Bone marrow (tissue), 2 donors: ENCODE measurements around the gene ATP11A.
"Not testable (repeated sequence)": the region's sequence is repeated elsewhere in the genome, so short reads cannot be mapped to it uniquely, and the experiment has no call there.

Source experiments
- DNase-seq, 2 donors: peaks; one replicate each; lab custom pipeline; 2025; lab: John Stamatoyannopoulos, UW

ATP11A gene

DNA sequence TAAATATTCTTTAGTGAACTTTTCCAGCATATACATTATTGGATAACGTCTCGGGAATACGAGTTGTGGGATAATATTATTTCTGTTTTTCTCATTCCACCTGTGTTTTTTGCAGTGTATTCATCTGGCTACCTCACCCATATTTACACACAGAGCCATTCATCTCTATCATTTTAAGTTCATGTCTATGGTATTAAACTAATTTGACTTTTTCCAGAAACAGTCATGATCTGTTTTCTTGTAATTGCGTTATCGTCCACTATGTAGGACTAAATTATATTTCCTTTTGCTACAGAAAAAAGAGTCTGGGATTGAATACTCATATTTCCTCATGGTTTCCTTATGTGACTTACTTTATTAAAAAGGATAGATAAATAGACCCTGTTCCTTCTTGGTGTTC, 2.7 kb downstream of the ATP11A start:
- DNase-seq: no peak

DNA sequence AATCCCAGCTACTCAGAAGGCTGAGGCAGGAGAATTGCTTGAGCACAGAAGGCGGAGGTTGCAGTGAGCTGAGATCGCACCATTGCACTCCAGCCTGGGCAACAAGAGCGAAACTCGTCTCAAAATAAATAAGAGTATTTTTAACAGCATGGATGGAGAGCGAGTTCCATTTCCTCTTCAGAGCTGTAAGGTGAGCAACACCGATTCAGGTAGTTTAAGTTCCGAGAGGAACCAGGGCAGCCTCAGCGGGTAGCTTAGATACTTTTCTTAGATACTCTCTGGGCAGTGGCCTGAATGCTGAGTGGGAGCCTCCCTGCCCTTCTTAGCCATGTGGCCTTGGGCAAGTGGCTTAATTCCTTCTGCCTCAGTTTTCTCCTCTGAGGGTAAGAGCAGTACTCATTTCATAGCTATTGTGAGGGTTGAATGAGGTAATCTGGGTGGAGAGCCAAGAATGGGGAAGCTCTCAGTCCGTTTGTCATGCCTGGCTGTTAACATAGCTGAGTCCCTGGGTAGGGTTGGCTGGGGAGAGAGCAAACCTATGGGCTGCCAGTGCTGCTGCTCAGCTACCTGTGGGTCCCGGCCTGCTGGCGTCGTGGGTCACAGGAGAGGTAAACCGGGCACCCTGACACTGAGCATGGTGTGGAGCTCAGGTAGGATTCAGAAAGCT, 4.1 kb downstream of the ATP11A start:
- DNase-seq: peak in 1 of 2 donors; percentile 44

DNA sequence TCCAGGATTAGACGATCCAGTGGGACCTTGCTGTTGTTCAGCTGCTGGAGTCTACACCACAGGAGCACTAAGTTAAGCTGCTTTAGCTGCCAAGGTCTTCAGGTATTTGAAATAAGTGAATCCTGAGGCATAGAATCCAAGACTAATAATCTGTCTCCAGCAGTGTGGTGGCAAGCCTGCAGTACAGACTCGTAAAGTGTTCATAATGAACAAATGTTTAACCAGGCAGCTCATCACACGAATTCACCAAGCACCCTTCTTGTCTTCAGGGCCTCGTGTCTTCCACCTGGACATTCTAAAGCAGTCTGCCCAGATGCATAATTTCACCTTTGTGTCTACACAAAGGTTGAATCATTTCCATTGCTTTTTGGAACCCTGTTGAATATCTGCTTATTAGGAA, 5.3 kb downstream of the ATP11A start:
- DNase-seq: no peak

DNA sequence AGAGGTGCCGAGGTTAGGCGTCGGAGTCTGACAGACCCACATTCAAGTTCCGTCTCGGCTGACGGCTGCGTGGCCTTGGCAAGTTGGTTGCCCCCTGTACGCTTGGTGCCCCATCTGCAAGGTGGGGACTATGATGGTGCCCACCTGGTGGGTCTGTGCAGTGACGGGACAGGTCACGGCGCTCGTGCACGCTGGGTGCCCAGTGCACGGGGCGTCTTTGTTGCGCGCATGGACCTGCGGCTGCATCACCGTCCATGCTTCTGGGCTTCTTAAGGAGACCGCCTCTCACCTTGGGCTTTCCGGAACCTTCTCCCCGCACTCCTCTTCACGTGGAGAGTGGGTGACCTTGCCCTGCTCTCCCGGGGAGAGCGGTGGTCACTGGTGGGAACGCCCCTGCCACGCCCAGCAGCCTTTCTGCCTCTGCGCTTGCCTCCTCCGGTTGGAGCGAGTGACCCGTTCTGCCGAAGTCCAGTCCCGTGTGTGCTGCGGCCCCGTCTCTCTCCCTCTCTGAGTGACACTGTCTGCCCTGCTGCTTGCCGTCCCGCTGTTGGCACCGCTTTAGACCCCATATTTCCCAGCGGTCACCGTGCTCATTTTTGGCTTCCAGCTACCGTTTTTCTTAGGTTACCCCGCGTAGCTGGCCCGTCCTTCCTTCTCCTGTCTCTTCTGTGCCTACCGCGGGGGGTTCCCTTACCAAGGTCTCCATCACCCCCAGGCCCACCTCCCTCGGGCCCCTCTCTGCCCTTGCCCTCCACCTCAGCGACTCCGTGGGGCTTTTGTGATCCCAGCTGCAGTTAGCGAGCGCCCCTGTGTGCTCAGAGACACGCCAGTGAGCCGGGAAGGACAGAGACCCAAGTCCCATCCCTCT, 6.4 kb downstream of the ATP11A start:
- no peak for DNase-seq

DNA sequence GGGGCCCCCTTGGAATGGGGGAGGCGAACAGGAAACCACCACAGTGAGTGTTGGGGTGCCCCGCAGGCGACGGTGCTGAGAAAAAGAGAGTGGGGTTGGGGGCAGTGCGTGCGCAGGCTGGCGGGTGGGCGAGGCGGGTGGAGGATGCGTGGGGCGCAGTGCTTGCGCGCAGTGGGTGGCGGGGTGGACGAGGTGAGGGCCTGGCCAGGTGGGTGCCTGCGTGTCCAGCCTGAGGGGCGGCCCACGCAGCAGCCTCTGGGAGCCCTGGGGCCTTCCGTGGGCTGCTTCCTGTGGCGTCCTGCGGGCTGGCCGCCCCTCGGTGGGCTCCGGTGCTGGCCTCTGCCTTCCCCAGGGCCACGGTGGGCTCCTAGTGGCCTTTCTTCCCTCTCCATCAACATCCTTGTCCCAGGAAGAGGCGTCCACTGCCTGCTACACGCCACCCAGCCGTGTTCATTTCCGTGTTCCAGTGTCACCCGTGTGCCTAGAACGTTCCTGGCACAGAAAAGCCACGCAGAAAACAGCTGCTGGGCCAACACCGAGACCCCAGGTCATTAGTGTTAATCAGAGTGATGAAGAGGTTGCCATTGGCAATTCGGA, 7.1 kb downstream of the ATP11A start:
- DNase-seq: no peak

DNA sequence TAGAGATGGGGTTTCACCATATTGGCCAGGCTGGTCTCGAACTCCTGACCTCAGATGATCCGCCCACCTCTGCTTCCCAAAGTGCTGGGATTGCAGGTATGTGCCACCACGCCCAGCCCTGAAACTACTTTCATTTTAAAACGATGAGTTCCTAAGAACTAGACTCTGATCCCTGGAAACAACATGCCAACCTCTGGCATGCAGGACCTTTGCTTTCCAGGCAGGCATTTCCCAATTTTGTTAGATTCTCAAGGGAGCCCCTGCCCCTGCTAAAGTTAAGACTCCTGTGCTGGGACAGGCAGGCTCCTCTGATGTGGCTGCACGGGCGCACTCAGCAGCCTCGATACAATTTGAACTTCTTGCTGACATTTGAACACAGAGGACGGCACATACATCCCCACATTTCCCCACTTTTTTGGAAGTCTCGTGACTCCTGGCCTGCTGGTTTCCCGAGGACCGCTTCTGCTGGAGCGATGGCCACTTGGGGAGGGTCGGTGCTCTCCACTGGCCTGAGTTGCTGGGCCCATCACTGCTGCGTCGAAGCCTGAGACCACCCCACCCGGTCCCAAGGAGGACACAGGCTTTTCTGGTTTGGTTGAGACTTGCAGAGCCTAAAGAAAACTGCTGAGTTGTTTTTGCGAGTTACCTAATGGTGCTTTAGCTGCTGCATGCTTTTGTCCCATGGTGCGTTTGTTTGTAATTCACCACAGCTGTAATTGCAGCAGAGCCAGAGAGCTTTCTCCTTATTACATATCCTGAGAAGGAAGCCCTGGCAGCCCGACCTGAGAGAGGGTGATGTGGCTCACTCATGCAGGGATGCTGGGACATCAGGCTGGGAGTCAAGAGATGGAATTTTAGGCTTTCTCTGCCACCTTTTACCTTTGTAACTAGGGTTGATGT, 8.2 kb downstream of the ATP11A start:
- DNase-seq: no peak

DNA sequence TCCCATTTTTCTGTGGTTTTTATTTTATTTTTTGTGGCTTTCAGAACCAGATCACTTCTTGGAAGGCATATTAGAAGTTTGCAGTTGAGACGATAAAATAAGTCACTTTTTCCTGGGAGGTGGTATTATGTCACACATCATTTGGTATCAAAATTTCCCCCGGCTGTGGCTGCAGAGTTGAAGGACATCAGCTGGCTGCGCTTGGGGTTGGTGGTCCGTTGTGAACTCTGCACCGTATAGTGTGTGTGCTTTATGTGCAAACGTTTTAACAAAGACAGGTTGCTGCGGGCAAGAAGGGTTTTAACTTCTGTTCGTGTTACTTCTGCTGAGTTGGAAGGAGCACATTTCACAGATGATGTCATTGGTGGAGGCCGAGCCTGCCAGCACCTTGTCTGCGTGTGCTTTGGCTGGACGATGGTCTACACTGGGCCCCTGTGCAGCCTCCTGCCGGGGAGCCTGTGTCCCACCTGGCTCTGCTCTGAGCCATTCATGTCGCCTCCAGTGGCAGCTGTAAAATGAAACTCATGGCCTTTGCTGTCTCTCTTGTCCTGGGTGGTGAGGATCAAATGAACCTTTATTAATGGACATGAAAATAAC, 9.6 kb downstream of the ATP11A start:
- DNase-seq: no peak

DNA sequence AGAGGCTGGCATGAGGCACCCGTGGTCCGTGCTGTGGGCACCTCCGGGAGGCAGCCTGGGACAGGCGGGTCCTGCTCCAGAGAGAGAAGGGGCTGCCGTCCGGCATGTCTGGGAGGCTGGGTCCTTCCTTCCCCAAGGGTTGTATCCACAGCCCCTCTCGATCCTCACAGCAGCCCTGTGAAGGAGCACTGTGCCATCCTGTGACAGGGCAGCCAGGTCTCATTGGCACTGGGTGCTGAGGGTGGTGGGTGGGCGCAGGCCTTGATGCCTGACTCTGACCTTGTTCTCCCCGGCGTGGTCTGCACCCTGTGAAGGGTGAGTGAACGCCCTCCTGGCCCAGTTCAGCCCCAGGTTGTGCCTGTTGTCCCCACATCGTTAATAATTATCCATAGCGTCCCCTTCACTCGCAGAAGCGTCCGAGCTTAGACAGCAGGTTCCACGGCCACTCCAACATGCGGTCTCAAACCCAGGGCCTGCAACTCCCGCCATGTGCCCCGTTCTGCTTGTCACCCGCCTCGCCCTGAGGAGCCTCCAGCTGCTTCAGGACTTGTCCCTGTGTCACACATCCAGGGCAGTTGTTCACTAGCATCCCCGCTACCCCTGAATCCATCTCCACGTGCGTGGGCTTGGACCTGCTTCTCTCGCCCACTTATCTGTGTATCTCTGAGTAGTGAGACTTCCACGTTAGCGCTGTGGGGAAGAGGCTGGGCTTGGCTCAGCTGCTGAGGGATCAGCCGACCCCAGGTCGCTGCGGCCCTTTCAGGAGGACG, 10.6 kb downstream of the ATP11A start:
- DNase-seq: no peak

DNA sequence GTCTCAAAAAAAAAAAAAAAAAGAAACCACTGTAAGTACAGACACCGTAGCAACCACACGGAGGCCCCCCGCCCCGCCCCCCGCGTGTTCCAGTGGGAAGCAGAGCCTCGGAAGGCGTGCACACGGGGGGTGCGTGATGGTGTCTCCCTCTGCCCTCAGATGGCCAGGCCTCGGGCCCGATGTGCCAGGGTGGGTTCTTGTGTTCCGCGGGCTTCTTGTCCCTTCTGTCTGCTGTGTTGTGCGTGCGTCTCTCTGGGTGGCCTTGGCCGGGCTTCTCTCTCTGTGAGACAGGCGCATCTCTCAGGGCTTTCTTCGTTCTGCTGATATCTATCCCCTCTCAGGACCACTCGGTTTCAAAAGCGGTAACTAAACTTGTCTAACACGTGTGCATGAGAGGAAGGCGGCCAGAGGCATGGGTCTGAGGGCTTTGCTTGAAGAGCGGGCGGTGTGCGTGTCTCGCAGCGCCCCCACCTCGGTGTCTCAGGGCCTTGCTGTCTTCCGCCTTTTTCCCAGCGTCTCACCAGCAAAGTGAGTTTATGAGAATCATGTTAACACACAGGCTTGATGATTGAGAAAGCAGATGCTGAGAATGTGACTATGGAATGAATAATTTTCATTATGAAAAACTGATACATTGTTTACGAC, 12.6 kb downstream of the ATP11A start:
- no peak for DNase-seq

DNA sequence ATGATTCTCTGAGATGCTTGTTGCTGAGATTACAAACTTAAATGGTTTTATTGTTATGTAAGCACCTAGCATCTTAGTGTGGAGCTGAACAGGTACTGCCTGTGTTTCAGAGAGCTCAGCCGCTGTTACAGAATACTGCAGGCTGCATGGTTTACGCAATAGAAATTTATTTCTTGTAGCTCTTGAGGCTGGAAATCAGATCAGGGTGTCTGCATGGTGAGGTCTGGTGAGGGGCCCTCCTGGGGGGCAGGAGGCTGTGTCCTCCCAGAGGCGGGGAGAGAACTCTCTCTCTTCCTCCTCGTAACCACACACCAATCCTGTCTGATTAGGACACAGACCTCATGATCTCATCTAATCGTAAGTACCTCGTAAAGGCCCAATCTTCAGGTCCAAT, 13.1 kb downstream of the ATP11A start:
- peak in 1 of 2 donors; percentile 3 for DNase-seq

DNA sequence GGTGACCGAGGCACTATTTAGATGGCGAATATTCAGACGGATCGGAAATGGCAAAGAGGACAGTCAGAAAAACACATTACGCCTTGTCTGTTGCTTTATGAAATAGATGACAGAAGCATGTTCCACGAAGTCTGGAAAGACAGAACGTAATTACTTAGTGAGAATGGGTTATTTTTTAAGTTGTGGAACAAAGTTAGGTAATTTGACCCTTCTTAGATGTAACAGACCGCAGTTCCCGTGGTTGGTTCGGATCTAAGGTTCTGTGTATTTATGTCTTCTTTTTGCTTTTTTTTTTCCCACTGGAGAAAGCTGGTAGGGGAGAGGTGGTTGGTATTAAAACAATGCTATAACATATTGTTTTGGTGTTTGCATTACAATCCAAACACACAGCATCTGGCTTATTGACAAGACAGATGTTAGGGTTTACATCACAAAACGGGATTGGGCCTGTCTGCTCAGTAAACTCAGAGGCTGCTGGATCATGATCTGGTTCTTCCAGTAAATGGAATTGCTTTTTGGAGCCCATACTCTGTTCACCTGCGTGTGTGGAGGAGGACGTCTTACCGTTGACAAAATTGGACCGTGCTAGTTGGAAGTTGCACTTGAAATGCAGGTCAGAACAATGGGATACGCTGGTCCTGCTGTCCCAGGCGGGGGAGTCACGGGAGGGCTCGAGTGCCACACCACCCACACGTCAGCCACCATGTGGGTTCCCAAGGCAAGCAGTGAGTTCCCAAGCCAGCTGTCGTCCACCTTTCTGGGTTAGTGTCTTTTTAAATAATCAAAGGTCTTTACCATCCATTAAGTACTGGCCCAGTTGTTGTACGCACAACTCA, 13.8 kb downstream of the ATP11A start:
- DNase-seq: no peak

DNA sequence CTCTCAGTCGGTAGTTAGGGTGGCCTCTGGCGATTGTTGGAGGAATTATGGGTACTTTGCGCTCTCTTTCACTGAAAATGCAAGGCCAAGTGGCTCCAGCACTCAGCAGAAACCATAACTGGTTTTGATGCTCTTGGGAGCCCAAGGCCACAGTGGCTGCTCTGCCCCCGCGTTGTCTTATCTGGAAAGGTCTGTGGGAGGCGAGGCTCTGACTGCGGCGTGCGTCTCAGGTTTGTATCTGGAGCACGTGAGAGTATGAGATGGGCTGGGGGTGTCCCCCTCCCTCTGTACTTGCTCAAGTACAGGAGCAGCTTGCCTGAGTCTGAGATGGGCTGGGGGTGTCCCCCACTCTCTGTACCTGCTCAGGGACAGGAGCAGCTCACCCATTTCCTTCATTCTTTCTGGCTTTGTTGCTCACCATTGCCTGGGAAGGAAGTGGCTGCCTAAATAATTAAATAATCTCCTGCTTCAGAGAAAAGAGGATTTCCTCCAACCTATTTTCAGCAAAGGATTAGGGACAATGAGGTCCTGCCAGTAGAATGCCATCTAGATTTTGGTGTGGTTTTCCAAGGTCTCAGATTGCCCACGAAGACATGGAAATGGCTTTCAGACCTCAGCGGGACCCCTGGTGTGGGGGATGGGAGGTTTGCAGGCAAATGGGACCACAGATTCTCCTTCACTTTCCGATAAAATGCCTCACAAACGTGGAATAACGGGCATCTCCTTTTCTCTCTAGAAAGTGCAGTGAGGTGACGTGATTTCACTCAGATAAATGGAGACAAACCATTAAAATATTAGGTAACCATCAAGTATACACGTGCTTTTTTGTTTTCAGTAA, 14.7 kb downstream of the ATP11A start:
- no peak for DNase-seq

DNA sequence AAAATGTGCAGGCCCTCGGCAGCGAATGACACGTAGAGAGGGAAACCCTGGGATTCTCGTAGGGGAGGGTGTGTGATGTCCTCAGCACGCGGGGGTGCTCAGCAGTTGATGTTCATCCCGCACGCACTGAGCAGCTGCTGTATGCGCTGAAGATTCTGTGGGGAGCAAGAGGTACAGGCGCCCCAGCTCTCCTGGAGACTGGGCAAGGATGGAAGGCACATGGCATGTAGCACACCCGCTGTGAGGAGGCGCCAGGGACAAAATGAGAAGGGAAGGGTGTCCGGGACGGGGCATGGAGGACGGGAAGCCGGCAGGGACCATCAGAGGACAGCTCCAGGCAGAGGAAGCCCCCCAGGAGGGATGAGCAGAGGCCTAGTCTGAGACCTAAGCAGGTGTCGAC, 15.4 kb downstream of the ATP11A start:
- no peak for DNase-seq

DNA sequence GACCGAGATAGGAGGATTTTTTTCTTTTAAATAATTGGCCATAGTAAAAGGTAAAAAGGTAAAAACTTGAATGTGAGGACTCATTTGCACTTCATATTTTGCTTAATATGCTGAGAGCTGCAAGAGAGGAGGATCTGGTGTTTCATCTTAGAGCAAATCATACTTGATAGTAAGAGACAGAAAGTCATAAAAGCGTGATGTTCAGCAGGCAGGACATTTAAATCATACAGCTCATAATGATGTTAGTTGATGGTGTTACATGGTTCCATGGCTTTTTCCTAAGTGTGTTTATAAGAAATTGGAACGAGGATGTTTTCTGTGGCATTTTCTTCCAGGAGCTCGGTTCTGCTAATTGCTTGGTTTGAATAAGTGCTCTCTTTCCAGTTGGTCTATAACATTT, 16.3 kb downstream of the ATP11A start:
- DNase-seq: no peak

DNA sequence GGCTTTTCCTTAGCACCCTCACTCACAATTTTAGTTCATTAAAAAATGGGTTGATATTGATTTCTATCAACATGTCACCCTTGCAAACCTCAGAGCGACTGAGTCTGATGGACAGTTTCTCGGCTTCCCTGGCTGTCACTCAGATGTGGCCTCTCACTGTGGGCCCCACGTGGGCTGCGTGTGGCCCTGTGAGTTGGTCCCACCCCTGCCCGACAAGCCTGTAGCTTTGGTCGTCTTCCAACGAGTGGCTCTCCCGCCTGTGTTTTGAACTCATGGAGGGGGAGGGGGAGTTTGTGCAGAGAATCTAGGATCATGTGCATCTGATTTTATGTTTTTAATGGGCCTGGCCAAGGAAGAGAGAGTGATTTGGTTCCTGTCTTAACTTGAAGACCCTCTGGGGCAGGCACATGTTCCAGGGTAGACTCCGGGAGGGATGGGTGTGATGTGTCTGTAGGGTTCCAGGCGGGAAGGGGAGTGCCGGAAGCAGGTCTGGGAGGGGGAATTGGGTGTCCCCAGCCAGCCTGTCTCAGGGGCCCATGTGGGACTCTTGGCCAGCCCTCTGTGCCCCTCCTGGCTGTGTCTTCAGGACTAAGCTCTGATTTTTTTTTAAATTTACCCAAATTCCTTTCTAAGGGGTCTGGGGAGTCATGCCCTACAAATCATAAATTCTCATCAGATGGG, 18.9 kb downstream of the ATP11A start:
- no peak for DNase-seq

DNA sequence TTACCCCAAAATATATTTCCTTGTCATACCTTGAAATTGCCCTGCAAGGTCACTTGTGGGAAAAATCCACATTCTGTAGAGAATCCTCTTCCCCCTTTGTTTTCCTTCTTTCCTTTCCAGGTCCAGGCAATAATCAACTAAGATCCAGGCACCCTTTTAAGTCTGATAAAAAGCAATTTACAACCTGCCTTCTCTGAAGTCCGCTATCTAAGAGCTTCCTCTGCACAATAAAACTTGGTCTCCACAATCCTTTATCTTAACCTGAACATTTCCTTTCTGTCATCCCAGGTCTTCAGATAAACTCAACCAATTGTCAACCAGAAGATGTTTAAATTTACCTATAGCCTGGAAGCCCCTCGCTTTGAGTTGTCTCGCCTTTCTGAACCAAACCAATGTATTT, 19.5 kb downstream of the ATP11A start:
- DNase-seq: not testable (repeated sequence)

DNA sequence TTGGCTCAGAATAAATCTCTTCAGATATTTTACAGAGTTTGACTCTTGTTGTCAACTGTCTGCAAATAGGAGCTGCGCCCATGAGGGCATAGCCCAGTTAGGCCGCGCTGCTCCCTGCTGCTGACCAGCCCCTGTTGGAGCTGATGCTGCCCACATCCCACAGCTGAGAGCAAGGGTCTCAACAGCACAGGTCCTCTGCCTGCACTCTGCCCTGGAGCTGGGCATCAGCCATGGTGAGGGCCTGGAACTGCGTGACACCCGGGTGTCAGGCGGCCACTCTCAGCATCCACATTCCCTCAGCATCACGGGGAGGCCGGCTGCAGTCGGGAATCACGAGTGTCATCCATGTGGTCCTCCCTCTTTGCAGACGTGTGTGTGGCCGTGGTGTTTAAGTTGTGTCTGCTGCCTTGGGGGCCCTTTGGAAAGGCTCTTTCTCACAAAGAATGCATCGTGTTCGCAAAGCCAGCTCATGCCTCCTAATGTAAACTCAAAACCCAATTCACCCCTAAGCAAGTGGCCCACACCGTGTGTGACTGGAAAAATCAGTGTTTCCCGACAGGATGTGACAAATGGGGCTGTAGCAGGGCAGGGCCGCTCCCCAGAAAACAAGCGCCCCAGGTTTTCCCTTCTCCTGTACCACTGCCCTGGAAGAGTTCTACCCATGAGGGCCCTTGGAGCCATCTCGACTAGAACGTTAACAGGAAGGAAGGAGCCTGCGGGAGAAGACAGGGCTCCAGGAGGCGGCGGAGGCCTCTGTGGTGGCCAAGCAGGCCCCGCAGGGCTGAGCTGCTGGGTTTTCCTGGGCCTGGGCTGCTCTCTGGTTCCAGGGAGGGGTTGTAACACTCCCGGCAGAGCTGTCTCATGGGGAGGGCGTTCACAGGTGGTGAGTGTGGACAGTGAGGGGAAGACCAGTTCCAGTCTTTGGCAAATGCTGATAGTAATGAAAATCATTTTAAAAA, 20.3 kb downstream of the ATP11A start:
- DNase-seq: no peak
